SK-N-MC (cell line): Measurements from ENCODE around the gene KCTD4.

Experiments used
- EZH2 ChIP-seq: fragments of 200-600 bp; sonication (generic); IDR thresholded peaks from one replicate; pipeline ENCODE4 v1.6.1; 2017; ENCODE audit warnings: antibody characterized with exemption
- POLR2AphosphoS5 ChIP-seq: IDR thresholded peaks from 2 replicates; pipeline ENCODE4 v1.6.1; 2012; ENCODE audit warnings: mild to moderate bottlenecking, low read depth, low read length, borderline replicate concordance

DNA sequence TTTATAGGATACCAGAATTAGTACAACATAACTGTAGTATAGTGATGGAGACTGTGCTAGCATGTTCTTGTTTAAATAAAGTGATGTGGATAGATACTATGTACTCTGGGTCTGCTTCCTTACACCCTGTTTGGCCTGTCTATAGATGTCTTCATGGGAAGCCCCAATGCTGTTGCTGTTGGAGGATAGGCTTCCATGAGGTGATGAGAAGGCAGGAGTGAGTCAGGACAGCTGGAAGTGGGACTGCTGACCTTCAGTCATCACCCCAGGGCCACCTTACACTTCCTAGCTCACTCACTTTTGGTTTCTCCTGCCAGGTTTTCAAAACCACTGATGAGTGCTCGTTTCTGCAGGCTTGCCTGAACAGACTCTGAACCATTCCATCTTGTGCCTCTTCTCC is 4.2 kb downstream of the KCTD4 start:
- TF ChIP-seq EZH2 = no peak
- TF ChIP-seq POLR2AphosphoS5 = no peak
